HG02852 (cell line): ENCODE results near the gene HAAO.

Experiments
- ATAC-seq: cut with Tn5 transposase; IDR thresholded peaks from one replicate; pipeline ENCODE4 v1.9.1; 2021; ENCODE audit warnings: mild to moderate bottlenecking, moderate library complexity; ENCODE audit not compliant: unreplicated experiment

Gene HAAO

DNA sequence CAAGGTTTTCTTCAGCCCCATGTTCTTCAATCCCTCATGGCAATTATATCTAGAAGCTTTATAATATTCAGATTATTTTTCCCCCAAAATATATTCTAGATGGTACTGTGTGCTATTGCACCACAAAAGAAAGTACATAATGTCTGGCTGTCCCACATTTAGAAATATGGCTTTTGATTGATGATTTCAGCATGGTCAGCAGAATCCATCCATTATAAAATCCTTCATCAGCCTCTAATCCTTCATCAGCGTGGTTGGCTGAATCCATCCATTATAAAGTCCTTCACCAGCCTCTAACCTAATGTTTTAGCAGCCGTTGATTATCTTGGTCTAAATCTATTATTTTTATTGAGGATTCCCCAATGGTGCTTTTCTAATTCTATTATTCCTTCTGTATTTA lies 23.3 kb upstream of the HAAO start:
- ATAC-seq = no peak

DNA sequence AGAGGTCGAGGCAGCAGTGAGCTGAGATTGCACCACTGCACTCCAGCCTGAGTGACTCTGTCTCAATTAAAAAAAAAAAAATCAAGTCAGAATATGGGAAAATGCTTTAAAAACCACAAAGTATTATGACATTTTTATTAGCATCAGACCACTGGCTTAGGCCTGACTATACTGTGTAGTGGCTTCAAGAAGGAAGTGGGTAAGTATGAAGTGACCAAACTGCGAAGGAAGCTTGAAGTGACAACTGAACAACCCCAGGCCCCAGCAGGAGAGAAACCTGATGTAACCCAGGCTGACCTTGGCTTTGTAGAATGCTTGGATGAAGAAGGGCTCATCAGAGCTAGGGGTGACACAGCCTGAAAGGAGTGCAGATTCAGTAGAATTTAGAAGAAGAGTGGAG lies 21.4 kb upstream of the HAAO start:
- ATAC-seq = no peak

DNA sequence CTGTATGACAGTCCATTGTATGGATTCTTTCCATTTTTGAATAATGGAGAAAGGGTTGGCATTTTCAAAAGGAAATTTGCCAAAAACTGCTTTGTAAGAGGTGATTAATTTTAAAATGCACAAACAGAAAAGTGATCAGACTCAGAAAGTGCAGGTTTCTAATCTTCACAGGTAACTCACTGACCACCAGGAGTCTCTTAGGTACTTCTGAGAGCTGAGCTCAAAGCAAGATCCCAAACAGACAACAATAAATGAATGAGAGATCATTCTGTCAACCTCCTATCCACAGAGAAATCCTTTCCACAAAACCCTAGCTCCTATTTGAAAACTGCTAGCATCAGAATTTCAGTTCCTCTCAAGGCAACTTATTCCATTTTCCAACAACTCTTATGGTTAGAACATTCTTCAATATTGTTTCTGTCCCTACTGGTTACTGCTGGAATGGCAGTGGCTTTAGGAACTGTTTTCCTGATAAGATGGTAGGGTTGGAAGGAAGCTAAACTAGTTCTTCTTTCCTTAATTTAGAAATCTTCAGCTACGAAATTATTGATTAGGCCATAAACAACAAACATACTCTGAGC lies 20.6 kb upstream of the HAAO start:
- ATAC-seq = no peak

- peak; percentile 15 for ATAC-seq
Measured at GRCh38 chr2:42810971-42811811, 18.8 kb upstream of the HAAO start.

- ATAC-seq = peak; percentile 70
Measured at GRCh38 chr2:42810121-42810970, 18.0 kb upstream of the HAAO start.

DNA sequence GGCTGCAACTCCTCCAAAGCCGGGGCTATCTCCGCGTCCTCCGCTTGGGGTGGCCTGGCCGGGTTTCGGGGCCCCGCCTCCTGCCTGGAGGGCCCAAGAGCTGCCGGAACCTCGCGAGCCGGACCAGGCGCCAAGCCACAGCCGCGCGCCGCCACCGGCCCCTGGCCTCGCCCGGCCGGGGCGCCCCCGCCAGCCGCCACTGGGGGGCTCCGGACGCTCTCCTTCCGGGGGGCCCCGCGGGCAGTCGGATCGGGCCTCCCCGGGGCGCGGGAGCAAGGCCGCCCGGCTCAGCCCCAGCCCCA lies 17.4 kb upstream of the HAAO start:
- ATAC-seq = peak; percentile 46

GRCh38 chr2:42809131-42809818 lies 16.9 kb upstream of the HAAO start:
- ATAC-seq = no peak

DNA sequence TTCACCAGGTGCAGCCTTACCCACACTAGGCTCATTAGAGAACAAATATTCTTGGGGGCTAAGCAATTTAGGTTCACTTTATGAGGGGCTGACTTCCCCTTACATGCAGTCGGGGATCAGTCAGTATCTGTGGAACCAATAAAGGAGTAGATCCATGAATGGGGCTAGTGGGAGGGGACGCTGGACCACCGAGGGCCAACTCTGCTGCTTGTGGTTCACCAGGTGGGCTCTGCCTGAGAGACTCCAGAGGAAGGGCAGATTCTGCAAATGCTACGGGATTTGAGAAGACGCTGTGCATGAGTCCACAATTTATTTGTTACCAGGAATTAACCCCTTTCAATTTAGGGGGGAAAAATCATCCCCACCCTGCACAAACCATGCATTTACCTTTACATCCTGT lies 15.9 kb upstream of the HAAO start:
- ATAC-seq = no peak

DNA sequence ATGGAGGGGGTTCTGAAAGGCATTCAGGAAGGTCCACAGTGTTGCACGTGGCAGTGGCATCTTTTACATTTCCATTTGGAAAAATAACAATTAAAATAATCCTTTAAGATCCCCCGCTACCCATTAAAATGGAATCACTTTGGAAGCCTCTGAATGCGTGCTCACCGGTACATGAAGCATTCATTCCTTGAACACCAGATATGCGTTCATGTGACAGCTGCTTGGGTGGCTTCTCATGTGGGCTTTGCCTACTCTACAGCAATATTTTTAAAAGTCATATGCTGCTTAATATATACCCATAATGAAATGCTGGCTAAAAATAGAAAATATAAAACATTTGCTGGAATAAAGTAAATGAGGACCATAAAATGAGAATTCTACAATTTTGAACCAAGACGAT lies 14.4 kb upstream of the HAAO start:
- ATAC-seq = no peak

GRCh38 chr2:42804891-42805290 lies 12.5 kb upstream of the HAAO start:
- ATAC-seq = no peak

- no peak for ATAC-seq
Measured at GRCh38 chr2:42804338-42804737, 12.0 kb upstream of the HAAO start.

GRCh38 chr2:42802150-42802549 lies 9.8 kb upstream of the HAAO start:
- no peak for ATAC-seq

DNA sequence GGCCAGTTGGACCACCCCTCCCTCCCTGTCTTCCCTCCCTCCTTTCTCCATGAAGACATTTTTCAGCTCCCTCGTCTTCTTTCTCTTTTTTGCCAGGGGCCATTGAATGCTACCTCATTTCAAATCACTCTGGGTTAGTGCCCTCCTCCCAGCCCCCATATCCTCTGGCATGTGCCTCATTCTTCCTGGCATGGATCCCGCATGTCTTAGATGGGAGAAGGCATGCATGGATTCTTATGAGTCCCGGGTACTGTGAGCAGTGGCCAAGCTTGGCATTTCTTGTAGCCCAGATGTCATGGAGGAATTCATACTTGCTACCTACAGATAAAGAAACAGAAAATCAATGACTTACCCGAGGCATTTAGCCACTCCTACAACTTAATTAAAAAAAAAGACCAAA lies 9.0 kb upstream of the HAAO start:
- no peak for ATAC-seq

- ATAC-seq = no peak
Measured at GRCh38 chr2:42800981-42801380, 8.6 kb upstream of the HAAO start.

GRCh38 chr2:42800461-42800962 lies 8.1 kb upstream of the HAAO start:
- ATAC-seq = no peak

- ATAC-seq = no peak
Measured at GRCh38 chr2:42799881-42800280, 7.5 kb upstream of the HAAO start.

GRCh38 chr2:42797281-42797680 lies 4.9 kb upstream of the HAAO start:
- ATAC-seq = no peak

GRCh38 chr2:42796427-42797248 lies 4.3 kb upstream of the HAAO start:
- peak; percentile 42 for ATAC-seq

GRCh38 chr2:42795841-42796301 lies 3.5 kb upstream of the HAAO start:
- peak; percentile 38 for ATAC-seq

DNA sequence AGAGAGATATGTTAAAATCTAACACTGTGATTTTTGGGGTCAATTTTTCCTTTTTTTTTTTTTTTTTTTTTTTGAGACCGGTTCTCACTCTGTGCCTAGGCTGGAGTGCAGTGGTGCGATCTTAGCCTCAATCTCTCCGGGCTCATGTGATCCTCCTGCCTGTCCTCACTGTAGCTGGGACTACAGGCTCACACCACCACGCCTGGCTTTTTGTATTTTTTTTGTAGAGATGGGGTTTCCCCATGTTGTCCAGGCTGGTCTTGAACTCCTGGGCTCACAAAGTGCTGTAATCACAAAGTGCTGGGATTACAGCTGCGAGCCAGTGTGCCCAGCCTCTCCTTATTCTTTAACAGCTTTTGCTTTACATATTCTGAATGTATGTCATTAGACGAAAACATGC lies 2.9 kb upstream of the HAAO start:
- no peak for ATAC-seq
